Measurements from ENCODE around the gene TEX2.

GRCh38 chr17:64223931-64224629 lies 39.0 kb downstream of the TEX2 start:
- TF ChIP-seq CTCF (IDR thresholded peaks at IDR 0.05) (no peak), POLR2AphosphoS5 (IDR thresholded peaks at IDR 0.05; ENCODE audit: low read depth, low read length) (no peak), REST (IDR thresholded peaks at IDR 0.05; ENCODE audit: insufficient read depth in 1 of 2, low read depth in 2 of 2, low read length in 1 of 2) (no peak)

Data from Panc1 (cell line).